Cardiac fibroblast (primary cell): Measurements from ENCODE around the gene MUC3A.

Experiments
- DNase-seq, 2 donors: peaks; one replicate each; pipeline versions ENCODE4 v3.0.0 to v3.0.0-alpha.2; 2010; ENCODE audit warnings: low read depth in 2 of 2
- H3K4me3 ChIP-seq, 2 donors: replicated peaks in 1 of 2; 1 replicate in 1 of 2; 2 replicates in 1 of 2; pipeline ENCODE4 v1.5.1; 2011; ENCODE audit warnings: low read depth in 2 of 2, low read length in 2 of 2, mild to moderate bottlenecking in 2 of 2, moderate library complexity in 1 of 2
- CTCF ChIP-seq: IDR thresholded peaks from one replicate; pipeline ENCODE4 v1.5.1; 2011; ENCODE audit warnings: low read depth, mild to moderate bottlenecking, low read length, inconsistent platforms

MUC3A gene

GRCh38 chr7:101017064-101017777 is 67.9 kb downstream of the MUC3A start:
- peak; percentile 89 to 91 for DNase-seq
- no peak for TF ChIP-seq CTCF
- H3K4me3 ChIP-seq, result peak overlapping the region; percentile 40 to 60
